HG02798 (cell line): Measurements from ENCODE around the gene XCL1.

Experiments used
- ATAC-seq: cut with Tn5 transposase; IDR thresholded peaks from one replicate; pipeline ENCODE4 v1.9.1; 2021; ENCODE audit warnings: mild to moderate bottlenecking; ENCODE audit not compliant: unreplicated experiment, poor library complexity

The XCL1 gene

GRCh38 chr1:168601051-168601450 lies 24.6 kb downstream of the XCL1 start:
- ATAC-seq: no peak

- peak; percentile 87 for ATAC-seq
Measured at GRCh38 chr1:168603501-168604110, 27.2 kb downstream of the XCL1 start.

GRCh38 chr1:168605443-168605842 lies 29.0 kb downstream of the XCL1 start:
- ATAC-seq: no peak

GRCh38 chr1:168606096-168606495 lies 29.7 kb downstream of the XCL1 start:
- ATAC-seq: no peak

GRCh38 chr1:168607872-168608428 lies 31.5 kb downstream of the XCL1 start:
- no peak for ATAC-seq

- no peak for ATAC-seq
Measured at GRCh38 chr1:168608796-168609715, 32.7 kb downstream of the XCL1 start.

GRCh38 chr1:168609741-168610510 lies 33.5 kb downstream of the XCL1 start:
- no peak for ATAC-seq

- no peak for ATAC-seq
Measured at GRCh38 chr1:168613038-168613451, 36.6 kb downstream of the XCL1 start.

- no peak for ATAC-seq
Measured at GRCh38 chr1:168613691-168614231, 37.4 kb downstream of the XCL1 start.

- no peak for ATAC-seq
Measured at GRCh38 chr1:168614235-168614634, 37.8 kb downstream of the XCL1 start.

GRCh38 chr1:168615965-168616364 lies 39.6 kb downstream of the XCL1 start:
- no peak for ATAC-seq

GRCh38 chr1:168617974-168618750 lies 41.8 kb downstream of the XCL1 start:
- no peak for ATAC-seq

GRCh38 chr1:168618886-168619285 lies 42.5 kb downstream of the XCL1 start:
- no peak for ATAC-seq

- ATAC-seq: no peak
Measured at GRCh38 chr1:168621356-168621755, 45.0 kb downstream of the XCL1 start.

GRCh38 chr1:168623003-168623828 lies 46.8 kb downstream of the XCL1 start:
- no peak for ATAC-seq

GRCh38 chr1:168623831-168624230 lies 47.4 kb downstream of the XCL1 start:
- no peak for ATAC-seq

- ATAC-seq: no peak
Measured at GRCh38 chr1:168626326-168626725, 49.9 kb downstream of the XCL1 start.

GRCh38 chr1:168627370-168627769 lies 51.0 kb downstream of the XCL1 start:
- no peak for ATAC-seq

- ATAC-seq: no peak
Measured at GRCh38 chr1:168628807-168629206, 52.4 kb downstream of the XCL1 start.
